Hepatocyte (in vitro differentiated cells): ENCODE results near the gene AJUBA.

ENCODE experiments used
- EZH2 ChIP-seq: fragments of 200-600 bp; sonication (generic); IDR thresholded peaks from 2 replicates; pipeline ENCODE4 v1.6.1; 2016; ENCODE audit warnings: antibody characterized with exemption, mild to moderate bottlenecking, borderline replicate concordance
- TF ChIP-seq, protein P1 (sequence below): fragments of 200-600 bp; sonication (generic); IDR thresholded peaks from 2 replicates; pipeline ENCODE4 v1.5.1; 2016; ENCODE audit warnings: antibody characterized with exemption, mild to moderate bottlenecking; ENCODE audit not compliant: poor library complexity

DNA sequence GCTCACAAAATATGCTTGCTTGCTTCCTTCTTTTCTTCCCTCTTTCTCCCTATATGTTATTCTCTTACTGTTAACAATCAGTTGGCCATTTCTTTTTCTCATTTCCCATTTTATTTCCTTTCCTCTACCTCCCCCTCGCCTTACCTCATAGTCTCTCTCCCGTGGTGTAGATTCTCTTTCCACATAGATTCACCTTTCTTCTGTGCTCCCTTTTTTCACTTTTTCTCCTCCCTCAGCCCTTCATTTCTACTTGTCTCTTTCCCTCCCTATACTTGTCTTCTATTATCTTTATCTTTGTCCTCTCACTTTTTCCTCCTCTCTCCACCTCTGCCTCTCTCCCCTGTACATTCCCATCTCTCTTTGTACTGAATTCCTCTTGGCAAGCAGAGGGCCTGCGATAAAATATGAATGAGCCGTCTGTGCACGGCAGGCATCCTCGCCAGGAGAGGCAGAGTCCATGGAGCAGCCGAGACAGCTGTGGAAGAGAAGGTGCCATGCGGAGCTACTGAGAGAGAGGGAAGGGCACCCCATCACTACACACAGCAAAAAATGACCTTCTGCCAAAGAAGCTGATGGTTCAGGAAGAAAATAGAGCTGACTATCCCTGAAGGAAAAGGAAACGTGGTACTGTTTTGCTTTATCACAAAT lies 15.4 kb upstream of the AJUBA start:
- TF ChIP-seq, protein P1, sequence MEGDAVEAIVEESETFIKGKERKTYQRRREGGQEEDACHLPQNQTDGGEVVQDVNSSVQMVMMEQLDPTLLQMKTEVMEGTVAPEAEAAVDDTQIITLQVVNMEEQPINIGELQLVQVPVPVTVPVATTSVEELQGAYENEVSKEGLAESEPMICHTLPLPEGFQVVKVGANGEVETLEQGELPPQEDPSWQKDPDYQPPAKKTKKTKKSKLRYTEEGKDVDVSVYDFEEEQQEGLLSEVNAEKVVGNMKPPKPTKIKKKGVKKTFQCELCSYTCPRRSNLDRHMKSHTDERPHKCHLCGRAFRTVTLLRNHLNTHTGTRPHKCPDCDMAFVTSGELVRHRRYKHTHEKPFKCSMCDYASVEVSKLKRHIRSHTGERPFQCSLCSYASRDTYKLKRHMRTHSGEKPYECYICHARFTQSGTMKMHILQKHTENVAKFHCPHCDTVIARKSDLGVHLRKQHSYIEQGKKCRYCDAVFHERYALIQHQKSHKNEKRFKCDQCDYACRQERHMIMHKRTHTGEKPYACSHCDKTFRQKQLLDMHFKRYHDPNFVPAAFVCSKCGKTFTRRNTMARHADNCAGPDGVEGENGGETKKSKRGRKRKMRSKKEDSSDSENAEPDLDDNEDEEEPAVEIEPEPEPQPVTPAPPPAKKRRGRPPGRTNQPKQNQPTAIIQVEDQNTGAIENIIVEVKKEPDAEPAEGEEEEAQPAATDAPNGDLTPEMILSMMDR: no peak
- no peak for TF ChIP-seq EZH2
